ENCODE data around the gene DUSP16.
"Not testable (repeated sequence)": the region's sequence is repeated elsewhere in the genome, so short reads cannot be mapped to it uniquely, and the experiment has no call there.

Gene DUSP16

DNA sequence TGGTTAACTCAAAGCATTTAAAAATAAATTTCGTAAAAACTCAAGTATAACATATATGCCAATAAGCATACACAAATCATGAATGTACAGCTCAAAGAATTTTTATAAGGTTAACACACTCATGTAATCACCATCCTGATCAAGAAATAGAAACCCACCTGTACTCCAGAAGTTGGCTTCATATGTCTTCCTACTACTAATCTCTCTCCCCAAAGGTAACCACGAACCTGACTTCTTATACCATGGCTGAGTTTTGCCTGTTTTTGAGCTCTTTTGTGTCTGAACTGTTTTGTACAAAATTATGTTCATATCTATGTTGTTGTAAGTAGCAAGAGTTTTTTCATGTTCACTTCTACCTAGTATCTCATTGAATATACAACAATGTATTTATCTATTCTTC, 18.7 kb downstream of the DUSP16 start:
- no peak for DNase-seq

DNA sequence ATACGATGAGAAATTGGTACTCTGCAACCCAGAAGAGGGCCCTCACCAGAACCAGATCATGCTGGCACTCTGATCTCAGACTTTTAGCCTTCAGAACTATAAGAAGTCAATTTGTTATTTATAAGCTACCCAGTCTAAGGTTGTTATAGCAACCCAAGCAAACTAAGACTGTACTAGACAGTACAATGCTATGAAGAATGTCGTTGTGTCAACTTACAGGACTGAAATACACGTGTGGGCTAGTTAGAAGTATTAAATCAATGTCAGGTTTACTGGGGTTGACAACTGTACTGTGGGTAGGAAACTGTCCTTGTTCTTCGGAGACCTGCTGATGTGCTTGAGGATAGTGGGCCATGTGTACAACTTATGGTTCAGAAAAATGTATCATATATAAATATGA, 19.7 kb downstream of the DUSP16 start:
- DNase-seq = no peak

DNA sequence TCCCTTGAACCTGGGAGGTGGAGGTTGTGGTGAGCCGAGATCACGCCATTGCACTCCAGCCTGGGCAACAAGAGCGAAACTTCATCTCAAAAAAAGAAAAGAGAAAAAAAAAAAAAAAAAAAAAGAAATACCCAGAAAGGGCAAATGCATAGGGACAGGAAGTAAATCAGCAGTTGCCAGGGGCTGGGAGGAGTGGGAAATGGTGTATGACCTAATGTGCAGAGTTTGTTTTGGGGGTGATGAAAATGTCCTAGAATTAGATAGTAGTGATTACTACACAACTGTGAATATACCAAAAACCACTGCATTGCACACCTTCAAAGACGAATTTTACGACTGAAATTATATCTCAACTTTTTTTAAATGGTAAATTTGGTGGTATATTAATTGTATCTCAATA, 20.4 kb downstream of the DUSP16 start:
- no peak for DNase-seq

DNA sequence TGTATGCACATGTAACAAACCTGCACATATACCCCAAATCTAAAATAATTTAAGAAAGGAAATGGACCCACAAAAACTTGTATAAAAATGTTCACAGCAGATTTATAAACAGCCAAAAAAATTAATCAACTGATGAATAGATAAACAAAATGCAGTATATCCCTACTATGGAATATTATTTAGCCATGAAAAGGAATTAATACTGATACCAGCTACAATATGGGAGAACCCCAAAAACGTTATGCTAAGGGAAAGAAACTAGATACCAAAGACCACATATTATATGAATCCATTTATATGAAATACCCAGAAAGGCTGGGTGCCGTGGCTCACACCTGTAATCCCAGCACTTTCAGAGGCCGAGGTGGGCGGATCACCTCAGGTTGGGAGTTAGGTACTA, 20.9 kb downstream of the DUSP16 start:
- DNase-seq = no peak

DNA sequence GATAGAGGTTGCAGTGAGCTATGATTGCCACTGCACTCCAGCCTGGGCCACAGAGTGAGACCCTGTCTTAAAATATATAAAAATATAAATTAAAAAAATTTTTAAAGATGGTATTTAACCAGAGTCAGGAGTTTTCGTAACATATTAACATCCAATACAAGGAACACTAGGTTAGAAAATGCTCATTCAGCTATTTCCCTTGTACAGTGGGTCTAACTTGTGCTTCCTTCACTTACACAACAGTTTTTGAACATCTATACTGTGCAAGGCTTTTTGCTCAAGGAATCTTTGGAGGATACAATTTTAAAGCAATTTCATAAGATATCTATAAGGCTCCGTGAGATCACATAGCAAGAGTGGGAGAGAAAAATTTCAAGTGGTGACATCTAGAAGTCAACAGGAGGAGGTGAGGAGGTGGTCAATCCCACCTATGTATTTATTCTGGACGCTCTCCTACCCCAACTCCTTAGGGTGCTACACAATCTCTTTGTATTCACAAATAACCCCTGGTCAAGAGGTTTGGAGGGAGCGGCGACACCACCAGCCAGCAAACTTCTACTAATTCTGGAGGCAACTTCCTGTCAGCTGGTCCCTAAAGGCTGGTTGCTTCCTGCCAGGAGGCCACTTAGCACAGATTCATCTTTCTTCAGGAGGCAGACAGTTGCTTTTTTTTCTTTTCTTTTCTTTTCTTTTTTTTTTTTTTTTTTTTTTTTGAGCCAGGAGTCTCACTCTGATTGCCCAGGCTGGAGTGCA, 22.2 kb downstream of the DUSP16 start:
- DNase-seq = no peak

DNA sequence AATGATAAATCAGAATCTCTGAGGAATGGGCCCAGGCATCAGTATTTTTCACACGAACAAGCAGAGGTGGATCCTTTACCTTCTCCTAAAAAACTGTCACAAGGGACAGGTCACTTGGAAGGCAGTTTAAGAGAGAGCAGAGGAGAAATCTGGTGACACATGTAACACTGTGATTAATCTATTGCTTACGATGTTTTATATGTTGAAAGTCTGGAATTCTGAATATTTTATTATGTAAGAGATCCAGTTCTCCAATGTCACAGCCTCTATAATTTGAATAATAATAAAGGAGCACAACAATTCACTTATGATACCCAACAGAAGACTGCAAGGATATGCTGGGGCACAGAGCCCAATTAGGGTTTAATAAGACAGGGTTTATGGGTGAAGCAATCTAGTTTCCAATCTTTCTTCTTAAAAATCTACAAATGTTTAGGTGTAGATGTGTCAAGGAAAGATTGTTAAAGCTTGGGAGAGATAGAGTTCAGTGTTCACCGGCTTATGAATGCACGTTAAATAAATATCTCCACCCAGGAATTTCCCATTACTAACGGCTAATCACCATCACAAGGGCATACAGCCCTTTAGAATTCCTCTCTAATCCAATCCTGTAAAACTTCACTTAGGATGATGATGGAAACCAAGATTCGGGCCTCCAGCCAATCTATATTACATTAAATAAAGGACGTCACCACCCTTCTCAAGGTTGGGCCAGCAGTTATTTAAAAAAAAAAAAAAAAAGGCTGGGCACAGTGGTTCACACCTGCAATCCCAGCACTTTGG, 23.4 kb downstream of the DUSP16 start:
- DNase-seq = no peak

DNA sequence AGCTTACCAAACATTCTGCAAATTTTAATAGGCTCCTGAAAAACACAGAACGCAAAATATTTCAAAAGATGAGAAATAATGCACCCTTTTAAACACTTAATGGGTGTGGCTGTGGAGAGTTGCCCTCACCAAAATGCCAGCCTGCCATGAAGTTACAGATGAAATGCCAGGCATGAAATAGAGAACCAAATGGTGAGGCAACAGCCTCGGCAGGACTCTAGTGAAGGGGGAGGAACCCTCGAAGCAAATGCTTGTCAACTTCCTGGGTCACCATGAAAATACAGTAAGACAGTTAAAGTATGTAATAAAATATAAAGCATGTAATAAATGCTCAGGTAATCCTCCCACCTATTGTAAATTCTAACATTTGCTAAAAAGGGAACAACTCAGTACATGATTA, 24.1 kb downstream of the DUSP16 start:
- DNase-seq = no peak

DNA sequence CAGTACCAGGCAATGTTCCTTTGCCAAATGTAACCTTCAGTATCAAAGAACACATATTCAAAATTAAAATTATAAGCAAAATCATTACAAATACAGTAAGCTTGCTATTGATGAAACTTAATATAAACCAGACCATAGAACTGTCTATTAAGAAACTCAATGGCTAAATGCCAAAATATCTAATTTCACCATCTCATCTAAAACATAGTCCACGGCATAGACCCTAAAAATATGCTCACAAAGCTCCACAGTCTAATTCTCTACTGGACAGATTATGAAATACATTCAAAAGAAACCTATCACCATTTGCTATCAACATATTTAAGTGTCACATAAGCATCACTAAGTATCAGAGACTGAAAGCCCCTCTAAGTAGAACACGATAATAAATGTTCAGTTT, 25.2 kb downstream of the DUSP16 start:
- no peak for DNase-seq

DNA sequence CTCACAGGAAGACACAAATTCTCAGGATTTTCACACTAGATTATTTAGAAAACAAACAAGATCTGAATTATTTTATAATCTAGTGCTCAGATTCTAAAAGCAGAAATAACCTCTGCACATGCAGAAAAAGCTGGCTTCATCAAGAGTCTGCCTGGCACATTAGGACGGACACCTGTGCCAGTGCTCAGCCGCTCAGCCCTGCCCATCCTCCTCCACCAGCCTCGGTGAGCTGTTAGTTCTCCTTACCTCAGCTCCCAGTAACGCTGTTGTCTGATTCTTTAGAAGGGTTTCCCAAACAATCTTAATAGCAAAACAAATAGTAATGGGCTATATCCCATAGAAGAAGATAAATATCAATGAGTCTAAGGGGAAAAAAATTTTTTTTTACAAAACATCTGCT, 27.7 kb downstream of the DUSP16 start:
- no peak for DNase-seq

DNA sequence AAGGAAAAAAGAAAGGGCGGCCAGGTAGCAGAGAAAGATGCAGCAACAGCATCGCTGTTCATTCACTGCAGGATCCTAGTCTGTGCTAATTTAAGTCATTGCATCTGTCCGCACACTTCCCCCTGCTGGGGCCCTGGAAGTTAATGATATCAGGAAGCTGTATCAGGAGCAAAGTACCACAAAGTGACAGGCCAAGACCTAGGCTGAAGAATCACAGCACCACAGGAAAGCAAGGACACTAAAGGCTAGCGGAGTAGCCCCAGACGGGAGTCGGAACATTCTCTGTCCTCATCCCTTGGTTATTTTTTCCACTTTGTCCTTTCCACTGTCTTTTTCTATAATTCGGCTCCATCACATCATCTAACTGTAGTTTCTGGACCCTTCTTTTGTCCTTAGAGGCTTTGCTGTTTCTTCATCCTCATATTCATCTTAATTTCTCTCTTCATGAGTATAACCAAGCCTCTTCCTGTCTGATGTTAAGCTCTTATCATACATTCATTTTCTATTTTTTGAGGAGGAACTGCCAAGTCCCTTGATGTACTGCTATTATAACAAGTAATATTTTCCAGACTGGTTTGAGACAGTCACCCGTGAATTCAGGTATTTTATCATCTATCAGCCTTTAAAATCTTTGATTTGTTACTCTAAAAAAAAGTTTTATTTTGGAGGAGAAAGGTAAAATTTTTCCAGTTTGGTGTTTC, 28.3 kb downstream of the DUSP16 start:
- DNase-seq = no peak

DNA sequence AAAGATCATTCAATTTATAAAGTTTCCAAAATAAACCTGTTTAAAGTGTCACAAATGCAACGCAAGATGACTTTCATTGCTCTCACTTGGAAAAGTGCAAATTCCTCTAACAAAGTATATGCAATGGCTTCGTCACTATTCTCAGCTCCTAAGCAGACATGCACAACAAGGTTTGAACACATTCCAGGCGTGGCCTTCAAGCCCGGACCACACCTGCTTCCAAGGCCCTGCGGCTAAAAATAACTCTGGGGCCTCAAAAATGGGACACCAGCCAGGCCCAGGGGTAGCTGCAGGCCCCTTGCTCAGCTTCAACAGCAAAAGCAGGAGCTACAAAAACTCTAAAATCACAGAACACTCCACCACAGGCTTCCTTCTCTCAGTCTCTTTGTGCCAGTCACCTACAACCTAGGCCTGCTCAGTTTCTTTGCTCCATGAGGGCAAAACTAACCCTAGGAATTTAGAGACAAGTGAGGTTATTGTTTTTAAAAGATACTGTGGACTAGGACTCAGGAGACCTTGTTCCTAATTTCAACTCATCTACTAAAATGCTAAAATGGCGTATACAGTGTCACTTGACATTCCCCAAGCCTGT, 29.3 kb downstream of the DUSP16 start:
- DNase-seq = no peak

DNA sequence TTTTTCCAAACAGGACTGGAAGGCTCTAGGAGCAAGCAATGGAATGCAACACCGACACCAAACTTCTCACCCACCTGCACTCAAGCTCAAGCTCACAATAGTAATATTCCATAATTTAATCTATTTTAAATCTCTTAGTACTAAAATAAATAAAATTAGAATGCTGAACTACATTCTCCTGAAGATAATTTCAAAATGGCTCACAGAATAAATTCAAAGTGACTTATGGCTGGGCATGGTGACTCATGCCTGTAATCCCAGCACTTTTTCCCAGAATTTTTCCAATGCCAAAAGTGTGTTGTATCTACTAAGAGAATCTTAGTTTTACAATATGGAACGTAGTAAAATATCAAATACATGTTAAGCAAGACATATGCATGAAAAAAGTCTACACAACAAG, 31.5 kb downstream of the DUSP16 start:
- no peak for DNase-seq

DNA sequence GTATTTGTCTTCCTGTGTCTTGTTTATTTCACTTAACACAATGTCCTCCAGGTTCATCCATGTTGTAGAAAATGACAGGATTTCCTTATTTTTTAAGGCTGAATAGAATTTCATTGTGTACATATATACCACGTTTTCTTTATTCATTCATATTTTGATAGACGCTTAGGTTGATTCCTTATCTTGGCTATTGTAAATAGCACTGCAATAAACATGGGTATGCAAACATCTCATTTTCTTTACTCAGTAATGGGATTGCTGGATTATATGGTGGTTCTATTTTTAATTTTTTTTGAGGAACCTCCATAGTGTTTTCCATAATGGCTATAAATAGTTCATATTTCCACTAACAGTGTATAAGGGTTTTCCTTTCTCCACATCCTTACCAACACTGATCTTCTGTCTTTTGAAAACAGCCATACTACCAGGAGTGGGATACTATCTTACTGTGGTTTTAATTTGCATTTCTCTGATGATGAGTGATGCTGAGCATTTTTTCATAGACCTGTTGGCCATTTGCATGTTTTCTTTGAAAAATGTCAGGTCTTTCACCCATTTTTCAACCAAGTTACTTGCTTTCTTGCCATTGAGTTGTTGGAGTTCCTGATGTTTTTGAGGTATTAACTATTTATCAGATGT, 32.8 kb downstream of the DUSP16 start:
- no peak for DNase-seq

DNA sequence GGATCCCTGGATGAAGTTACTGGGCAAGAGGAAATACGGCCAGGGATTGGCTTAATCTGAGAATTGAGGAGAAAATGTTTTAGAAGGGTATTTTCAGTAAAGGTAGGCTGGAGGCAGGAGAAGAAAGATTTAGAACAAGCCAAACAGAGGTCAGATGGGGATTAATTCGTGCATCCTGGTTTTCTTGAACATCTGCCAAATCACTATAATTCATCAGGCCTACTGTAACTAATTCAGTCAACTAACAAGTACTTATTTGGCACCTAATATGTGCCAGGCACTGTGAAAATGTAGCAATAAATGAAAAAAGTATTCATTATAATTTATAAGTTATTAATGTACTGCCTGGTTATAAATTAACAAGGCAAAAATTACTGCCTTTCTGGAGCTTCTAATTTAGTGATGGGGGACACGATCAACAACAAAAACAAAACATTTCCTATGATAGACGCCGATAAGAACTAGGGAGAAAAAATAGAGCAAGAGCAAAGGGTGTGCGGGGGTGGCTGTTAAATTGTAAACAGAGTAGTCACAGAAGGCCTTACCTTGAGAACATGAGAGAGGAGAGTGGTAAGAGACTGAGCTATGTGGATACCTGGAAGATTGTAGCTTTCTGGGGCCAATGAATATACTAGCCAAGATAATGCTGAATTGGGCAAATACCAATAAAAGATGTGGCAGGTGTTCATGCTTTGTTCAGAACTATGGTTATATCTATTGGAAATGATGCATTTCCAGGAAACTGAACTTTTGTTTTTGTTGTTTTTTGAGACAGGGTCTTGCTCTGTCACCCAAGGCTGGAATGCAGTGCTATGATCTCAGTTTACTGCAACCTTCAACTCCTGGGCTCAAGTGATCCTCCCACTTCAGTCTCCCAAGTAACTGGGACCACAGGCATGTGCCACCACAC, 34.0 kb downstream of the DUSP16 start:
- no peak for DNase-seq

DNA sequence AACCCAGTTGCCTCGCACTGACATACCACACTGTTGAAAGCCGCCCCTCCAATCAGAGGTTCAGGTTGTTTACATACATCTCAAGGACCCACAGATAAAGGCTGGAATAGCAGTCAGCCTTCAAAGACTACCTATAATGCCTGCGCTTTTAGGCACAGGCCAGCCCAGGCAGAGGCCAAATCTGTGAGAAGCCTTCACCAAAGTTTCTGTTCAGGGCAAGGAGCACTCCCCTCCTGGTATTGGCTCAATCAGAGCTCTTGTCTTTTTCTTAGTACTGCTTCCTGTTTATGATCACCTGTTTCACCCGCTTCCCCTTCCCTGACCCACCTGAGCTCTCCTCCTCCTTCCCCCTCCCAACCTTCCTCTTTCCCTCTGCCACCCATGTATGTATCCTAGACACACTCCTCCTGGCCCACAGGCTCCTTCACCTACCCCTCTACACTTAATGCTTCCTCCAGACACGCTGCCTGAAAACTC, 34.8 kb downstream of the DUSP16 start:
- no peak for DNase-seq

DNA sequence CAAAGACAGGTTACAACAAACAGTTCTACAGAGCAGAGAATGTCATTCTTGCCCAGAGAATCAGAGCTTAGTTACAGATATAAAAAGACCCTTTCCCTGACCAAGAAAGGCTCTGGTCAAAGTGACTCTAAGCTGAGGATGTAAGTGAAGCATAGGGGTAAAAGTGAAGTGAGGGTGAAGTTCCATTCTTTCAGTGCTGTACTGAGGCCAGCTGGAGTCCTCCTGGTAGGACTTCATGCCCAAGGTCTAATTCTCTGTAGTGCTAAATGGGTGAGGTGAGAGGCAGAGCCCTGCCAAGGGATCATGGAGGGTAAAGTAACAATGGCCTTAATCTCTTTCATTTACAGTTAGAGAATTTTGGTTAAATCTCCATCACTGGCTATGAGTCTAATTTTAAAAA, 38.5 kb downstream of the DUSP16 start:
- no peak for DNase-seq

DNA sequence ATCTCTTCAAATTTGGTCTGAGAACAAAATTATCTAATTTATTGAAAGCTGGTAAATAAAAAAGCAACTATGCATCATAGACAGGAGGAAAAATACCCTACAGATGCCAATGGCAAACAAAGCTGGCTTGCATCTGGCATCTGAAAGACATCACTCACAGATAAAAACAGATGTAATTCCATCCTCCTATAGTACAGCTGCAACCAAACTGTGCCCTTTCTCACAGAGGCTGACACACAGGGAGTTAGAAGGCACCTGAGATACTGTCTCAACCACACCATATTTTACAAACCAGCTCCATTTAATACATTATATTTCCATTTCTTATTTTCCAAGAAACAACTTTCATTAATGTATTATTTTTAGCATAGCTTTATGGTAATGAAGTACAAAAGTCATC, 39.4 kb downstream of the DUSP16 start:
- peak; percentile 33 for DNase-seq

DNA sequence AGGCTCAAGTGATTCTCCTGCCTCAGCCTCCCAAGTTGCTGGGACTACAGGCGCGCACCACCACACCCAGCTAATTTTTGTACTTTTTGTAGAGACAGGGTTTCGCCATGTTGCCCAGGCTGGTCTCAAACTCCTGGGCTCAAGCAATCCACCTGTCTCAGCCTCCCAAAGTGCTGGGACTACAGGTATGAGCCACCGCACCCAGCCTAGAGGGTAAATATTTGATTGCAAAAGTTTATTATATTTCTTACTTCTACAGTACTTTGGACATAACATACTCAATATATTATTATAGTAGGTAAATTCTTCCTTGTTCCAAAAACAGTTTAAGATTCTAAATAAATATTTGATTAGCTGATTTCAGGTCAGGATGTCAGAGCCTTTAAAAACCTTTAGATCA, 40.0 kb downstream of the DUSP16 start:
- DNase-seq = not testable (repeated sequence)

DNA sequence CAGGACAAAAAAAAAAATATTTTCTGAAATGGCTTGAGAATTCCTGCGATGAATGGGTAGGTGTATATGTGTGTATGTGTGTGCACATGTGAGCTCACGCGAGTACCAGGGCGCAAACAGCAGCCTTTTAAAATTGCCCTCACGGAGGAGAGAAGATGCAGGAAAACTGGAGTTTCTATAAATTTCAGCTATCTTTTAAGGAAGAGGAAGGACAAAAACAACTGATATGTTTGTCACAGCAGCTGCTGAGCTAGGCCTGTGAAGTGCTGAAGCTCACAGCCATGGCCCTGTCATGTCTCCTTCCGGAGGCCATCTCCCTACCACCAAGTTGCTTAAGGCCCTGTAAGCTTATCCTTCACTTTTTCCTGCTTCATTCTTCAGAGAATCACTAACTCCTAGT, 40.8 kb downstream of the DUSP16 start:
- DNase-seq = no peak

DNA sequence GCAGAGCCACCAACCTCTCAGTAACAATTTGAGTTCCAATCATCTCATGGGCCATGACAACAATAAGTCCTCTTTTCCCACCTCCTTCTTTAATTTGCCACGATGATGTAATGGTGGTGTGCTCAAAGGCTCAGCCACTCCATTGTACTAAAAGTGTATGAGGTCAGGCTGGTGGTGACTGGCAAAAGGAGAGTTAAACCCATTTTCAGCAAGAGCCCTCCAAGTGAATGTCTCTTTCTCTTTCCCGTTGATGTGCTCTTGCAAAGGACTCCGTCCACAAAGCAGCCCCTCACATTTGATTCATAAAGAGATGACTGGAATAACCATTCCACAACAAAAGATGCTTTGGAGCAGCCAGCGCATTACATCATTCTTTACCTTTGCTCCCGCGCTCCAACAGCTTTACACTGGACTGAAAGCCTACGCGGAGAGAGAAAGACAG, 41.6 kb downstream of the DUSP16 start:
- no peak for DNase-seq

DNA sequence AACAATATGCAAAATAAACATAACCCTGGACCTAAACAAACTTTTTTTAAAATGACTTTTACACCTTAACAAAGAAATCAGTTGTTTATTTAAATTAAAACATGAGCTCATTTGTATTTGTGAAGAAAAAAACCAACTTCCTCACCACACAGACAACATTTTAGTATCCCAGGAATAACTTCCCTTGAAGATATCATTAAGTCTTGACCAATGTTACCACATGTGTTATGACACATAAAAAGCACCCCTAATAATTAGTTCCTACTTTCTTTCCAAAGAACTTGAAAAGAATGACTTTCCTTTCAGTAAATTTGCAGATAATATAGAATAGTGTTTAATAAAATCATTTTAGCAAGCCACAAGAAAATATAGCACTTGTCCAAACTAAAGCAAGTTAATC, 42.4 kb downstream of the DUSP16 start:
- no peak for DNase-seq
